Neuron (in vitro differentiated cells): Measurements from ENCODE around the gene AK6.
"Not testable (repeated sequence)": the region's sequence is repeated elsewhere in the genome, so short reads cannot be mapped to it uniquely, and the experiment has no call there.

Source experiments
- H2AFZ ChIP-seq: one replicate; pipeline ENCODE4 v1.6.1; 2013; ENCODE audit warnings: low read depth, mild to moderate bottlenecking, inconsistent platforms, low read length, moderate library complexity
- H3K27me3 ChIP-seq: one replicate; pipeline ENCODE4 v1.6.1; 2013; ENCODE audit warnings: low read length; ENCODE audit not compliant: insufficient read depth
- H3K36me3 ChIP-seq: one replicate; pipeline ENCODE4 v1.6.1; 2013; ENCODE audit warnings: low read length; ENCODE audit not compliant: insufficient read depth
- H3K4me1 ChIP-seq: one replicate; pipeline ENCODE4 v1.6.1; 2013; ENCODE audit warnings: low read length; ENCODE audit not compliant: insufficient read depth
- H3K4me3 ChIP-seq: 2 replicates; pipeline ENCODE4 v1.5.1; 2013; ENCODE audit warnings: mild to moderate bottlenecking, low read length, moderate library complexity
- H3K9me3 ChIP-seq: one replicate; pipeline ENCODE4 v1.6.1; 2013; ENCODE audit warnings: low read length

AK6 gene

DNA sequence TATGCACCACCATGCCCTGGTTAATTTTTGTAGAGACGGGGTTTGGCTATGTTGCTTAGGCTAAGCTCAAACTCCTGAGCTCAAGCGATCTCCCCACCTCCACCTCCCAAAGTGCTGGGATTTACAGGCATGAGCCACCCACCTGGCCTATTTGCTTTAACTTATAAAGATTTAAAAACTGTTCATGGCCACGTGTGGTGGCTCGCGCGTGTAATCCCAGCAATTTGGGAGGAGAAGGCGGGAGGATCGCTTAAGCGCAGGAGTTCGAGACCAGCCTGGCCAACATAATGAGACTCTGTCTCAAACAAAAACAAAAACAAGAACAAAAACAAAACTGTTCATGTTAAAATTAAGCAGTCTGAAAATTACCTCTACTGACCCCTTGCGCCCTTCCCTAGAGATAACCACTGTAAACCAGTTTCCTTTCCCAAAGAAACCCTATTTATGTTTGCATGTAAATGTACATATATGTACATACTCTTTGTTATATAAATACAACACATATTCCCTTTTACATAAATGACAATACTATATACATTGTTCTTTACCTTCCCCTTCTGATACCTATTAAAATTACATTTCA is 1.5 kb downstream of the AK6 start:
- no peaks in the 10 kb centered on the region for H3K9me3 ChIP-seq
- peaks cover 22% of the 10 kb centered on the region for H3K4me1 ChIP-seq
- H3K36me3 ChIP-seq: peaks cover 37% of the 10 kb centered on the region
- no peak overlapping the region for H2AFZ ChIP-seq
- H3K4me3 ChIP-seq: peak overlapping the region; percentile 88
- H3K27me3 ChIP-seq: no peaks in the 10 kb centered on the region

DNA sequence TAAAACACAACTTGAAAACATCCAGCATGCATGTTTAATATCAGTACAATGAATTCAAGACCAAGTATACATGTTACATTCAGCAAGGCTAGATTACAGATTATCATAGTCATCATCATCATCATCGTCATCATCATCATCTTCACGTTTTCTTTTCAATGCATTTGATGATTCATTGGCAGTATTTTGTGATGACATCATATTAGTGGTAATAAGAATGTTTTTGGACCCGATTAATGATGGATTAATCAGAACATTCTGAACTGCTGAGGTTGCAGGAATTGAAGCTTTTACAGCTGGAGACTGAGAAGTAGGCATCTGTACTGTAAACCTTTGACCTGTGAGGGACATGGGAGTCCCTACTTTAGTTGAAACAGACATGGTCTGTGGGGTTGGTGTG is 4.5 kb downstream of the AK6 start:
- Histone ChIP-seq H3K36me3 (peaks cover 45% of the 10 kb centered on the region), H3K4me1 (peaks cover 10% of the 10 kb centered on the region), H2AFZ (no peak overlapping the region), H3K4me3 (no peak overlapping the region), H3K27me3 (no peaks in the 10 kb centered on the region), H3K9me3 (no peaks in the 10 kb centered on the region)

DNA sequence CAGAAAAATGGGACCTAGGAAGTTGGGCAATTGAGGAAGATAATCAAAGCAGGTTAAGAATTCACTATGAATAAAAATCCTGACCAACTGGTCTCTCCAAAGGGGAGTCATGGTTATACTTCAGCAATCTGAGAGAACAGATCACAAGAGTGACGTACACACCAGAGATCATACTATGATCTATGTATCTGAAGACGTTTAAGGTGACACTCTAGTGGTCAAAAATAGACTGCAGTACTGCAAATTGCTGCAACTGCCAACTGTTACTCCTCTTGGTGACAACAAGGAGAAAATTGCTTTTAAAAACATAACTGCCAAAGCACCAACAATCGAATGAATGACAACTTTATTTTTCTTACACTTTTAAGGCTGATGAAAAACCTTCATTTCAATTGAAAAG is 4.9 kb downstream of the AK6 start:
- Histone ChIP-seq H2AFZ (no peak overlapping the region), H3K36me3 (peaks cover 47% of the 10 kb centered on the region)

DNA sequence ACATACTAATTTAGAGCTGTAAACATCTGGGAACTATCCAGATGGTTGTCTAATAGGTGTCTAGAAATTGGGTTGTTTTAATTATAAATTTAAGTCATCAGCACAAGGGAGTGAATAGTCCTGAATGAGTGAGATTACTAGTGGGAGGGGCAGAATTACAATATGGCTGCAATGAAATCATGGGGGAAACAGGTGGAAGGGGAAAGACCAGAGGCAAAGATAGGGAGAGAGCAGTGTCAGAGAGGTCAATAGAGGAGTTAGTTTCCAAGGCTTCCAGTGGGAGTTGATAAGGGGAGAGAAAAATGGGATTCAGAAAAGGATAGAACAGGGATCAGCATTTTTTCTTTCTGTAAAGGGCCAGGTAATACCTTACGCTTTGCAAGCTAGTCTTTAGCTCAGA is 8.9 kb downstream of the AK6 start:
- peaks cover 47% of the 10 kb centered on the region for H3K36me3 ChIP-seq
- no peaks in the 10 kb centered on the region for H3K27me3 ChIP-seq
- H3K4me3 ChIP-seq: no peak overlapping the region
- H3K4me1 ChIP-seq: no peaks in the 10 kb centered on the region
- H3K9me3 ChIP-seq: no peaks in the 10 kb centered on the region
- H2AFZ ChIP-seq: no peak overlapping the region

More for the DNA sequence above, 4.9 kb downstream of the AK6 start:
- H3K4me3 ChIP-seq: no peak overlapping the region
- H3K4me1 ChIP-seq: peaks cover 10% of the 10 kb centered on the region
- H3K9me3 ChIP-seq: no peaks in the 10 kb centered on the region
- no peaks in the 10 kb centered on the region for H3K27me3 ChIP-seq

DNA sequence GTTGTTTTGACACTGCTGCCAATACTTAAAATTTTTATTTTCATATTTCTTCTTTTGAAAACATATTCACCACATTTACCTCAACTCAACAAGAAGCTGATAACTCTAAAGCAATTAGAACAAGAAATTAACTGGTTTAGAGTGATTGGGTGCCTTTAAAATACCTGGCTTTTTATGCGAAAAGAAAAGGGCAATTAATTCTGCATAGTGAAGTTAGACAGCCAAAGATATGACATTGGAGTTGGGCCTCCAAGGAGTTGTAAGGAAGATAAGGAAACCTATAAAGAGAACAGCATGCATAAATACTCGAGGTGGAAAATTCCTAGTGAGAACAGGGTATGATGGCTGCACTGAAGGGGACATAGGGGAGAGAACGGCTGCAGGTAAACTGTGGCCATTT is 9.6 kb downstream of the AK6 start:
- Histone ChIP-seq H2AFZ (no peak overlapping the region), H3K9me3 (no peaks in the 10 kb centered on the region), H3K27me3 (no peaks in the 10 kb centered on the region), H3K4me1 (no peaks in the 10 kb centered on the region), H3K36me3 (peaks cover 44% of the 10 kb centered on the region), H3K4me3 (no peak overlapping the region)

DNA sequence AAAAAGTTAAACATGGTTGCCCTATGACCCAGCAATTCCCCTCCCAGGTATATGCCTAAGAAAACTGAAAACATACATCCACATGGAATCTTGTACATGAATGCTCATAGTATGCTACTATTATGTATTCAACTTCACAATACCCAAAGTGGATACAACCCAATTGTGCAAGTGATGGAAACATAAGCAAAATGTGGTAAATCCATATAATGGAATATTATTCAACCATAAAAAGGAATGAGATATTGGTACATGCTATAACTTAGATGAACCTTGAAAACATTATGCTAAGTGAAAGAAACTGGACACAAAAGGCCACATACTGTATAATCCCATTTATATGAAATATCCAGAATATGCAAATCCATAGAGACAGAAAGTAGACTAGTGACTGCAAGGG is 18.7 kb downstream of the AK6 start:
- Histone ChIP-seq H3K4me3 (no peak overlapping the region), H3K4me1 (no peaks in the 10 kb centered on the region), H3K27me3 (no peaks in the 10 kb centered on the region), H3K9me3 (no peaks in the 10 kb centered on the region), H2AFZ (no peak overlapping the region), H3K36me3 (peaks cover 50% of the 10 kb centered on the region)

DNA sequence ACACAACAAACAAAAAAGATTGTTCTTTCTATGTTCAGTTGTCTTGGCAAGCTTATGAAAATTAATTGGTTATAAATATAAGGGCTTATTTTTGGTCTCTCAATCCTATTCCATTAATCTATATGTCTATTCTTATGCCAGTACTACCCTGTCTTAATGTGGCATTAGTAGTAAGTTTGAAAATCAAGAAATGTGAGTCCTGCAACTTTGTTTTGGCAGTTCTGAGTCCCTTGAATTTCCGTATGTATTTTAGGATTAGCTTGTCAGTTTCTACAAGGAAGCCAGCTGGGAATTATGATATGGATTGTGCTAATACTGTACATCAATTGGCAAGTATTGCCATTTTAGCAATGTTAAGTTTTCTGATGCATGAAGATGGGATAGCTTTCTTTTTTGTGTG is 26.2 kb downstream of the AK6 start:
- no peaks in the 10 kb centered on the region for H3K9me3 ChIP-seq
- no peaks in the 10 kb centered on the region for H3K36me3 ChIP-seq
- H3K27me3 ChIP-seq: no peaks in the 10 kb centered on the region
- H3K4me3 ChIP-seq: no peak overlapping the region
- no peak overlapping the region for H2AFZ ChIP-seq
- H3K4me1 ChIP-seq: no peaks in the 10 kb centered on the region

DNA sequence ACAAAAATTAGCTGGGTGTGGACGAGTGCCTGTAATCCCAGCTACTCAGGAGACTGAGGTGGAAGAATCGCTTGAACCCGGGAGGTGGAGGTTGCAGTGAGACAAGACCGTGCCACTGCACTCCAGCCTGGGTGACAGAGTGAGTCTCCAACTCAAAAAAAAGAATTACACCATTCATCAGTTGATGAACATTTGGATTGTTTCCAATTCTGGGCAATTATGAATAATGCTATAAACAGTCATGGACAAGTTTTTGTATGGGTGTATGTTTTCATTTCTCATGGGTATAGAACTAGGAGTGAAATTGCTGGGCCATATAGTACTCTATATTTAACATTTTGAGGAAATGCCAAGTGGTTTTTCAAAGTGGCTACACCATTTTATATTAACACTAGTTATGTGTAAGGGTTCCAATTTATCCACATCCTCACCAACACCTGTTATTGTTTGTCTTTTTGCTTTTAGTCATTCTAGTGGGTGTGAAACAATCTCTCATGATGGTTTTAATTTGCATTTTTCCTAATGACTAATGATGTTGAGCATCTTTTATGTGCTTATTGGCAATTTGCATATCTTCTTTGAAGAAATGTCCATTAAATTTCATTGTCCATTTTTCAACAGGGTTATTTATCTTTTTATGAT is 27.7 kb downstream of the AK6 start:
- H3K36me3 ChIP-seq: no peaks in the 10 kb centered on the region
- no peaks in the 10 kb centered on the region for H3K27me3 ChIP-seq
- H3K4me1 ChIP-seq: no peaks in the 10 kb centered on the region
- H3K4me3 ChIP-seq: no peak overlapping the region
- H3K9me3 ChIP-seq: no peaks in the 10 kb centered on the region
- H2AFZ ChIP-seq: no peak overlapping the region

DNA sequence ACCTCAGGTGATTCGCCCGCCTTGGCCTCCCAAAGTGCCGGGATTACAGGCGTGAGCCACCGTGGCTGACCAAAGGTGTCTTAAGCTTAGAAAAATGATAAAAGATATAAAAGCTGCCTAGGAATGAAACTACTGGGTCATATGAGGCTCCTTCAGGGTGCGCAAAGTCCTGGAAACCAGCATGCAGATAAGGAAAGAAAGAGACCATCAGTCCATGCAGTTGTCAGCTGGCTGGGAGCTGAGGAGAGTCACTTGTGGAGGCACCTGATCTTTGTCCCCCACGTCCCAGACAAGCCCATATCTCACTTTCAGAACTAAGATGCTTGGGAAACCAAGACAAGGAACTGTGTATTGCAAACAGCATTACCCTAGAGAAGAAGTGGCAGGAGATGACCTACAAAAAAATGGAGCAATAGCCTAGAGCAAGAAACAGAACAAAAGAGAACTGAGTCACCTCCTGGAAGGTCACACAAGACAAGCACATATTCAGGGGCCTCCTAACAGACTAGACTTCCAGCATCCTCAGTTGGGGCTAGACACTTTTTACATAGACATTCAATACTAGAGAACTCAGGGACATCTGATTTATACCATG is 33.9 kb downstream of the AK6 start:
- no peaks in the 10 kb centered on the region for H3K9me3 ChIP-seq
- H3K27me3 ChIP-seq: no peaks in the 10 kb centered on the region
- no peak overlapping the region for H3K4me3 ChIP-seq
- H3K4me1 ChIP-seq: no peaks in the 10 kb centered on the region
- peak overlapping the region; percentile 51 for H2AFZ ChIP-seq
- H3K36me3 ChIP-seq: no peaks in the 10 kb centered on the region

DNA sequence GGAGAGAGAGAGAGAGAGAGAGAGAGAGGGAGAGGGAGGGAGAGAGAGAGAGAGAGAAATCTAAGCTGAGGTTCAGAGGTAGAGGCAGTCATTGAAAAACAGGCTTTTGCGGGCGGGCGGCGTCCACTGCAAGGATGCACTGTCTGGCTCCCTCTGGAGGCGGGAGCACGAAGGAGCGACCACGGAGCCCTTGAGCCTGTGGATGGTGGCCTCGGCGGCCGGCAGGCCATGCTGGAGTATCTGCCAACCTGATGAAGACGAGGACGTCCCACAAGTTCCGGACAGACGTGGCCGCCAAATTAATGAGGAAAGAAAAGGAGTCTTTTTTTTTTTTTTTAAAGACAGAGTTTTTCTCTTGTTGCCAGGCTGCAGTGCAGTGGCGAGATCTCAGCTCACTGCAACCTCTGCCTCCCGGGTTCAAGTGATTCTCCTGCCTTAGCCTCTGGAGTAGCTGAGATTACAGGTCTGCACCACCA is 34.5 kb downstream of the AK6 start:
- no peaks in the 10 kb centered on the region for H3K9me3 ChIP-seq
- H3K4me3 ChIP-seq: no peak overlapping the region
- peak overlapping the region; percentile 51 for H2AFZ ChIP-seq
- no peaks in the 10 kb centered on the region for H3K36me3 ChIP-seq
- no peaks in the 10 kb centered on the region for H3K4me1 ChIP-seq
- H3K27me3 ChIP-seq: no peaks in the 10 kb centered on the region

DNA sequence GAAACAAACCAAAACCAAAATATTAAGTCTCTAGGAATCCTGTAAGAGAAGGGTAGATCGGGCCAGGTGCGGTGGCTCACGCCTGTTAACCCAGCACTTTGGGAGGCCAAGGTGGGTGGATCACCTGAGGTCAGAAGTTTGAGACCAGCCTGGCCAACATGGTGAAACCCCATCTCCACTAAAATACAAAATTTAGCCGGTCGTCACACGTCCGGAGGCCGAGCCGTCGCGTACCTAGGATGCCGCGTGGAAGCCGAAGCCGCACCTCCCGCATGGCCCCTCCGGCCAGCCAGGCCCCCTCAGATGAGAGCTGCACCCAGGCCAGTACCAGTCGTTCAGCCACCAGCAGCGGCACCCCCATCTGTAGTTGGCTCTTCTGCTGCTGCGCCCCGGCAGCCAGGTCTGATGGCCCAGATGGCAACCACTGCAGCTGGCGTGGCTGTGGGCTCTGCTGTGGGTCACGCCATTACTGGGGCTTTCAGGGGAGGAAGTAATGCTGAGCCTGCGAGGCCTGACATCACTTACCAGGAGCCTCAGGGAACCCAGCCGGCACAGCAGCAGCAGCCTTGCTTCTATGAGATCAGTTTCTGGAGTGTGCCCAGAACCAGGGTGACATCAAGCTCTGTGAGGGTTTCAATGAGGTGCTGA is 35.5 kb downstream of the AK6 start:
- not testable (repeated sequence) for H3K27me3 ChIP-seq, H3K36me3 ChIP-seq, H3K9me3 ChIP-seq, H2AFZ ChIP-seq, H3K4me1 ChIP-seq, H3K4me3 ChIP-seq

DNA sequence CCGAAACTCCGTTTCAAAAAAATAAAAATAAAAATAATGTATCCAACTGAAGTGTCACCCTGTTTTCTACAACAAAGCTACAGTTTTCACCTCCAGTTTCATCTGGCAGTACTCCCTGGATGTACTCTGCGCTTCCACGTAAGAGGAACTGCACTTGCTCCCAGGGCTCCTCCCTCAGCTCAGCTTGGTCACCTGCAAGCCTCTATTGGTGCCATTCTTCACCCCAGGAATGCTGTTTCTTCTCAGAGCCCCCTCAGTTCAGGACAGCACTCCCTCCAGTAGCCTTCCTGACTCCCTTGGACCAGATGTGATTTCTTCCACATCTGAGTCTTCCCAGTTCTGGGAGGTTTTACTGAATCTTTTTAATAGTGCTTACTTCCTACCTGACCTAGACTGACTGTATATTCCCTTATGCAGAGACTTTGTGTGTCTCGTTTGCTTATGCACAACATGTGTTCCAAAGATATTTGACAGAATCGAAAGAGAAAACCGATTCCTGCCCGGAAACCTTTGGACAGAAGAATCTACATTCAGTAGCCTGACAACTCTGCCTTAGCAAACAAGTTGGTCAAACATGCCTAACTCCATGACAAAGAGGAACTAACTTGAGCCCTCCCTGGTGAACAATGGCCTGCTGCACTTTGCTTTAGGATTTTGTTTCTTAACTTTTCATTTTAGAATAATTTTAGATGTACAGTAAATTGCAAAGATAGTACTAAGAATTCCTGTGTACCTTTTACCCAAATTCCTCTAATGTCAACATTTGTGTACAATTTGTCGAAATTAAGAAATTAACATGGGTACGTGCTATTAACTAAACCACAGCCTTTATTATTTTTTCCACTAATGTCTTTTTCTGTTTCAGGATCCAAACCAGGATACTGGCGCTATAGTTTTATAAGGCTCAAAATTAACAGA is 37.5 kb downstream of the AK6 start:
- Histone ChIP-seq H3K4me1 (no peaks in the 10 kb centered on the region), H3K27me3 (no peaks in the 10 kb centered on the region), H3K9me3 (no peaks in the 10 kb centered on the region), H3K36me3 (no peaks in the 10 kb centered on the region), H2AFZ (peak overlapping the region; percentile 26), H3K4me3 (no peak overlapping the region)
